CD4-positive, alpha-beta T cell (primary cell): ENCODE measurements around the gene MAN2A2. TPM values are rescaled to one million over a fixed set of nuclear protein-coding genes. Genes with fewer than 3 reads are reported as not detected.

Experiments
- ATAC-seq: fragments of 200-7000 bp; cut with Tn5 transposase; one replicate; pipeline ENCODE4 v1.10.0; 2022; ENCODE audit warnings: mild to moderate bottlenecking; ENCODE audit not compliant: poor library complexity
- CTCF ChIA-PET: fragments of 350-600 bp; sonication (Branson Sonifier 250); formaldehyde crosslinking; loops from one replicate; lab custom pipeline; 2021; ENCODE audit warnings: antibody characterized with exemption, inconsistent platforms; lab: Charles Lee
- POLR2A ChIA-PET: fragments of 350-600 bp; sonication (Branson Sonifier 250); formaldehyde crosslinking; loops from one replicate; lab custom pipeline; 2021; ENCODE audit warnings: antibody characterized with exemption, inconsistent platforms; lab: Charles Lee
- DNase-seq, 14 experiments: peaks; one replicate each; pipeline ENCODE4 v3.0.0-alpha.2; 2013 to 2020; ENCODE audit warnings: mixed read lengths in 2 of 14
- H3K27ac ChIP-seq, 2 donors: one replicate each; pipeline versions ENCODE4 v1.5.1 to v1.7.0; 2013; ENCODE audit warnings: low read length in 2 of 2, low read depth in 1 of 2, mild to moderate bottlenecking in 1 of 2
- H3K27me3 ChIP-seq, 2 experiments: 1 replicate in 1 of 2; 2 replicates in 1 of 2; pipeline versions ENCODE4 v1.6.1 to v1.7.0; 2013; ENCODE audit warnings: low read length in 2 of 2, control low read depth in 1 of 2, mild to moderate bottlenecking in 1 of 2, moderate library complexity in 1 of 2; ENCODE audit not compliant: insufficient read depth in 2 of 2, control insufficient read depth in 1 of 2
- H3K36me3 ChIP-seq: one replicate; pipeline ENCODE4 v1.6.1; 2013; ENCODE audit warnings: low read length, control low read depth; ENCODE audit not compliant: insufficient read depth
- H3K4me1 ChIP-seq: one replicate; pipeline ENCODE4 v1.6.1; 2013; ENCODE audit warnings: low read length, control low read depth; ENCODE audit not compliant: insufficient read depth
- H3K4me3 ChIP-seq: one replicate; pipeline ENCODE4 v1.5.1; 2013; ENCODE audit warnings: mild to moderate bottlenecking, low read length, moderate library complexity
- H3K9me3 ChIP-seq, 2 experiments: 1 replicate in 1 of 2; 2 replicates in 1 of 2; pipeline versions ENCODE4 v1.6.1 to v1.7.0; 2013; ENCODE audit warnings: low read length in 2 of 2, mild to moderate bottlenecking in 2 of 2, control low read depth in 1 of 2, moderate library complexity in 1 of 2; ENCODE audit not compliant: control insufficient read depth in 1 of 2, insufficient read depth in 1 of 2
- H3K27ac Mint-ChIP-seq: one replicate; pipeline ENCODE4 v1.8.0; 2020; ENCODE audit warnings: mixed read lengths
- H3K27me3 Mint-ChIP-seq: one replicate; pipeline ENCODE4 v1.8.0; 2021; ENCODE audit warnings: mixed read lengths
- H3K36me3 Mint-ChIP-seq: one replicate; pipeline ENCODE4 v1.8.0; 2021; ENCODE audit warnings: low read depth, mixed read lengths
- H3K4me1 Mint-ChIP-seq: one replicate; pipeline ENCODE4 v1.8.0; 2021; ENCODE audit warnings: low read depth, mixed read lengths
- H3K4me3 Mint-ChIP-seq: one replicate; pipeline ENCODE4 v1.8.0; 2020; ENCODE audit warnings: mild to moderate bottlenecking, mixed read lengths
- H3K9me3 Mint-ChIP-seq: one replicate; pipeline ENCODE4 v1.8.0; 2020; ENCODE audit warnings: mixed read lengths
- intact Hi-C, 2 experiments: fragments of 100-400 bp; cut with DNase I in 1 of 2; cut with micrococcal nuclease in 1 of 2; formaldehyde crosslinking; loops; one replicate each; pipeline versions ENCODE4 v1.15.1 to v1.9.0; 2023 to 2025; cut with DNase I, micrococcal nuclease
- total RNA-seq, 174 experiments: library from RNA in 2 of 174; stranded (reverse) in 2 of 174; gene quantifications; one replicate each; pipeline ENCODE4 v1.2.3 and lab custom pipeline; 2021 to 2026
- TF ChIP-seq, protein P1 (sequence below): fragments of 200-600 bp; IDR thresholded peaks from one replicate; pipeline ENCODE4 v1.8.0; 2022; ENCODE audit warnings: antibody characterized with exemption, mild to moderate bottlenecking

The MAN2A2 gene
- total RNA-seq, 2 experiments from 2014 or later = 125 to 128 TPM

DNA sequence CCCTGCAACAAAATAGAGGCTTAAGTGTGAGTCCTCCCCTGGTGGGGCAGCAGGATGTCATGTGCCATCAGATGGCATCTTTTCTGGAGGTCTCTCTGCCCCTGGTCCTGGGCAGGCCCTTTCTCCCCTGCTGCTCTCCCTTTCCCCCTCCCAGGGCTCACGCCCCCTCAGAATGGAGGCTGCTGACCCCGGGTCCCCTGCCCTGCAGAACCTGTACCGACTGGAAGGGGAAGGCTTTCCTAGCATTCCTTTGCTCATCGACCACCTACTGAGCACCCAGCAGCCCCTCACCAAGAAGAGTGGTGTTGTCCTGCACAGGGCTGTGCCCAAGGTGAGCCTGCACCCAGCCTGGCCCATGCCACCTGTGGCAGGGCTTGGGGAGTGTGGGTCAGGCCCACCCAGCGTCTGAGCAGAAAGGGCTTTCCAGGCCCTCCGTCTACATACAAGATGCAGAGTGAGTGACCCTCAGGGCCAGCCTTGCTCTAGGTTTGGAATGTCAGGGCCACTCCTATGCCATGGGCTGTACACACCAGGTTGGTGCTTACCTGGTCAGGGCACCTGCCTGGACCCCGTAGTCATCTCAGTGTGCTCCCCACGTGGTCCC lies 11.7 kb upstream of the MAN2A2 start:
- Histone ChIP-seq H3K9me3 (no peaks in the 10 kb centered on the region), H3K27me3 (no peaks in the 10 kb centered on the region), H3K36me3 (no peaks in the 10 kb centered on the region), H3K27ac (no peak overlapping the region), H3K4me1 (no peaks in the 10 kb centered on the region), H3K4me3 (no peak overlapping the region)
- Mint-ChIP-seq H3K27ac (no peak overlapping the region), H3K4me3 (no peak overlapping the region), H3K4me1 (no peaks in the 10 kb centered on the region), H3K36me3 (no peaks in the 10 kb centered on the region), H3K27me3 (no peaks in the 10 kb centered on the region), H3K9me3 (no peaks in the 10 kb centered on the region)
- TF ChIP-seq, protein P1, sequence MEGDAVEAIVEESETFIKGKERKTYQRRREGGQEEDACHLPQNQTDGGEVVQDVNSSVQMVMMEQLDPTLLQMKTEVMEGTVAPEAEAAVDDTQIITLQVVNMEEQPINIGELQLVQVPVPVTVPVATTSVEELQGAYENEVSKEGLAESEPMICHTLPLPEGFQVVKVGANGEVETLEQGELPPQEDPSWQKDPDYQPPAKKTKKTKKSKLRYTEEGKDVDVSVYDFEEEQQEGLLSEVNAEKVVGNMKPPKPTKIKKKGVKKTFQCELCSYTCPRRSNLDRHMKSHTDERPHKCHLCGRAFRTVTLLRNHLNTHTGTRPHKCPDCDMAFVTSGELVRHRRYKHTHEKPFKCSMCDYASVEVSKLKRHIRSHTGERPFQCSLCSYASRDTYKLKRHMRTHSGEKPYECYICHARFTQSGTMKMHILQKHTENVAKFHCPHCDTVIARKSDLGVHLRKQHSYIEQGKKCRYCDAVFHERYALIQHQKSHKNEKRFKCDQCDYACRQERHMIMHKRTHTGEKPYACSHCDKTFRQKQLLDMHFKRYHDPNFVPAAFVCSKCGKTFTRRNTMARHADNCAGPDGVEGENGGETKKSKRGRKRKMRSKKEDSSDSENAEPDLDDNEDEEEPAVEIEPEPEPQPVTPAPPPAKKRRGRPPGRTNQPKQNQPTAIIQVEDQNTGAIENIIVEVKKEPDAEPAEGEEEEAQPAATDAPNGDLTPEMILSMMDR = no peak
- no peak for ATAC-seq
- CTCF ChIA-PET = no interaction called here
- intact Hi-C loops = no loop called here
- DNase-seq = no peak
- POLR2A ChIA-PET = no interaction called here

DNA sequence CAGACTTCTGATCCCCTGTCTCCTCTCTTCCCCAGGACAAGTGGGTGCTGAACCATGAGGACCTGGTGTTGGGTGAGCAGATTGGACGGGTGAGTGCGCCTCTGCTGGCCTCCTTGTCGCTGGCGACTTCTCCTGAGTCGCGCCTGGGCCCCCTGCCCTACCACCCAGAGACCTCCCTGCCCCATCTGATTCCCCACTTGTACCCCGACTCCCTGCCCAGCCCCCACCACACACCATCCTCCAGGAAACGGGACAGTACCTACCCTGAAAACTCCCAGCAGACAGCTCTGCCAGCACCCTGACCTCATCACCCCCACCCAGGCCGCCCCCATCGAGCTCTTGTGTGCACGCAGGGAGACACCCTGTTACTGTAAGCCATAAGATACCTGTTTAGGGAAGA lies 11.1 kb upstream of the MAN2A2 start:
- no peaks in the 10 kb centered on the region for H3K4me1 ChIP-seq
- no peaks in the 10 kb centered on the region for H3K27me3 ChIP-seq
- Mint-ChIP-seq H3K27ac (no peak overlapping the region), H3K36me3 (no peaks in the 10 kb centered on the region), H3K4me3 (no peak overlapping the region), H3K4me1 (no peaks in the 10 kb centered on the region), H3K27me3 (no peaks in the 10 kb centered on the region), H3K9me3 (no peaks in the 10 kb centered on the region)
- H3K27ac ChIP-seq = no peak overlapping the region
- no peak overlapping the region for H3K4me3 ChIP-seq
- ATAC-seq (no peak), DNase-seq (no peak)
- TF ChIP-seq, protein P1 = no peak
- intact Hi-C loops = no loop called here
- no peaks in the 10 kb centered on the region for H3K36me3 ChIP-seq
- CTCF ChIA-PET = no interaction called here
- no peaks in the 10 kb centered on the region for H3K9me3 ChIP-seq
- POLR2A ChIA-PET = no interaction called here

DNA sequence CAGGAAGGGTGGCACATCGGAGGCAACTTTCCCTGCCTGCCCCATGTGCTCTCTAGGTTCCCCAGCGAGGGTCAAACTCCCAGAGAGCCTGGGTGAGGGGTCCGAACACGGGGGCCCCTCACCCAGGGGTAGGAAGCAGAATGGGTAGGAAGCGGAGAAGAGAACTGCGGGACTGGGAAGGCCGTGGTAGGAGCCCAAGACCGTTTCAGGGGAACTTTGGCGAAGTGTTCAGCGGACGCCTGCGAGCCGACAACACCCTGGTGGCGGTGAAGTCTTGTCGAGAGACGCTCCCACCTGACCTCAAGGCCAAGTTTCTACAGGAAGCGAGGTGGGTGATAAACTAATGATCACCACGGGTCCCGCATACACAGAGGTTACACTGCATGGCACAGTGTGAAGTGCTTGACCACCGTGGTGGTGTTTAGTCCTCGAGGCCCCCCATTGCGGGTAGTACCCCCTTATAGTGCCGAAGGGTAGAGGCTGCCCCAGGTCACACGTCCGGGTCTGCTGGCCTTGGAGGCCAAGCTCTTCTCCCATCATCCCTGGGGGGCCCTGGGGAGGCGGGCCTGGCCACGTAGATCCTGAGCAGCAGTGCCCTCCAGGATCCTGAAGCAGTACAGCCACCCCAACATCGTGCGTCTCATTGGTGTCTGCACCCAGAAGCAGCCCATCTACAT lies 10.5 kb upstream of the MAN2A2 start:
- H3K27ac Mint-ChIP-seq = no peak overlapping the region
- TF ChIP-seq, protein P1 = no peak
- ATAC-seq (no peak), DNase-seq (no peak)
- H3K36me3 Mint-ChIP-seq = no peaks in the 10 kb centered on the region
- H3K4me3 Mint-ChIP-seq = no peak overlapping the region
- H3K36me3 ChIP-seq = no peaks in the 10 kb centered on the region
- no peaks in the 10 kb centered on the region for H3K9me3 Mint-ChIP-seq
- intact Hi-C loops = no loop called here
- no peaks in the 10 kb centered on the region for H3K4me1 ChIP-seq
- POLR2A ChIA-PET = interaction anchor here (0.9 kb wide), 1 partner anchor 10 kb away, joined by 3 read pairs; the partner anchor contains the start of gene MAN2A2
- CTCF ChIA-PET = no interaction called here
- no peak overlapping the region for H3K4me3 ChIP-seq
- no peaks in the 10 kb centered on the region for H3K27me3 ChIP-seq
- no peaks in the 10 kb centered on the region for H3K4me1 Mint-ChIP-seq
- H3K9me3 ChIP-seq = no peaks in the 10 kb centered on the region
- no peak overlapping the region for H3K27ac ChIP-seq
- no peaks in the 10 kb centered on the region for H3K27me3 Mint-ChIP-seq
